GM21390 (cell line): ENCODE measurements around the gene INHBC.

Source experiments
- ATAC-seq: cut with Tn5 transposase; IDR thresholded peaks from one replicate; pipeline ENCODE4 v1.9.1; 2021; ENCODE audit not compliant: unreplicated experiment

Gene INHBC

GRCh38 chr12:57465747-57466505, 31.3 kb downstream of the INHBC start:
- ATAC-seq: no peak

DNA sequence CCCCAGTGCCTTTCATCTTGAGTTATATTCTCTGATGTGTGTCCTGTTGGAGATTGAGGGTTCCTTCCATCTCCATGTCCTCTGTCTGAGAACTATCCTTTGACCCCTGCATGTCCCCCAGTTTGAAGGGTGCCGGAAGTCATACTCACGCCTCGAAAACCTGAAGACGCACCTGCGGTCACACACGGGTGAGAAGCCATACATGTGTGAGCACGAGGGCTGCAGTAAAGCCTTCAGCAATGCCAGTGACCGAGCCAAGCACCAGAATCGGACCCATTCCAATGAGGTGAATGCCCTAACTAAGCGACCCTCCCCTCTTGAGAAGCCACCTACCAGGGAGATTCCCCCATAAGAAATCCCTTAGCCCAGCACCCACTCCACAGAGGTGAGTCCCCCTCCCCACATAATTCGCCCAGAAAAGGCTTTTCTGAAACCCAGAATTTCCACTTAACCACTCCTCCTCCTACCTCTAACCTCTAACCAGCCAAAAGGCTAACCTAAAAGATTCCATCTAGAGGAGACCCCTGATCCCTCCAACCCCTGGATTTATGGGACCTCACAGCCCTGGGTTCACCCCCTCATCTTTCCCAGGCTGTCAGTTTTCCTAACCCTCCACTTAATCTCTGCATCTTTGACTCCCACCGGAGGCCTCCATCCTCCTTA, 32.8 kb downstream of the INHBC start:
- ATAC-seq: no peak

GRCh38 chr12:57467915-57468314, 33.3 kb downstream of the INHBC start:
- ATAC-seq: no peak

DNA sequence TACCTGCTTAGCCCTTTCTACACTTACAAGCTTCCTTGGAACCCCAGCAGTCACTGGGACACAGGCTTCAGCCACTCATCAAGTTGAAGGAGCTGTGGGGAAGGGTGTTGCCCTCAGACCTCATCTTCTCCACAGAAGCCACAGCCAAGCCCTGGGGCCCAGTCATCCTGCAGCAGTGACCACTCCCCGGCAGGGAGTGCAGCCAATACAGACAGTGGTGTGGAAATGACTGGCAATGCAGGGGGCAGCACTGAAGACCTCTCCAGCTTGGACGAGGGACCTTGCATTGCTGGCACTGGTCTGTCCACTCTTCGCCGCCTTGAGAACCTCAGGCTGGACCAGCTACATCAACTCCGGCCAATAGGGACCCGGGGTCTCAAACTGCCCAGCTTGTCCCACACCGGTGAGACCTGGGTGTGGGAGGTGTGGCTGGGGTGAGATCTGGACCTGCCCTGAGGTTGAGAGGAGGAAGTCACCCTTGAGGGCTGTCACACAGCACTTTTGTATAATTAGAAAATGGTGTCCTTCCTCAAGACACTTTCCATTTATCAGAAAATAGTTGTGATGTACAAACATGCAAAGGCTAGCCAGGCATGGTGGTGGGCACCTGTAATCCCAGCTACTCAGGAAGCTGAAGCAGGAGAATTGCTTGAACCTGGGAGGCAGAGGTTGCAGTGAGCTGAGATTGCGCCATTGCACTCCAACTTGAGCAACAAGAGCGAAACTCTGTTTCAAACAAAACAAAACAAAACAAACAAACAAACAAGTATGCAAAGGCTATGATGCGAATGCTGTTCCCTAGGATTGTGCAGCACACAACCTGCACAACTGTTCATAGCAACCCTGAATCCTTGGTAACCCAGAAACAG, 34.9 kb downstream of the INHBC start:
- no peak for ATAC-seq

- no peak for ATAC-seq
These were observed 35.8 kb downstream of the INHBC start for GRCh38 chr12:57470286-57470969.

GRCh38 chr12:57470970-57471656, 36.5 kb downstream of the INHBC start:
- no peak for ATAC-seq

DNA sequence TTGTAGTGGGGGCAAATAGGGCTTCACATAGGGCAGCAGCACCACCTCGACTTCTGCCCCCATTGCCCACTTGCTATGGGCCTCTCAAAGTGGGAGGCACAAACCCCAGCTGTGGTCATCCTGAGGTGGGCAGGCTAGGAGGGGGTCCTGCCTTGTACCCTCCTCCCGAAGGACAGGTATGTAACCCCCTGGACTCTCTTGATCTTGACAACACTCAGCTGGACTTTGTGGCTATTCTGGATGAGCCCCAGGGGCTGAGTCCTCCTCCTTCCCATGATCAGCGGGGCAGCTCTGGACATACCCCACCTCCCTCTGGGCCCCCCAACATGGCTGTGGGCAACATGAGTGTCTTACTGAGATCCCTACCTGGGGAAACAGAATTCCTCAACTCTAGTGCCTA, 37.1 kb downstream of the INHBC start:
- no peak for ATAC-seq

DNA sequence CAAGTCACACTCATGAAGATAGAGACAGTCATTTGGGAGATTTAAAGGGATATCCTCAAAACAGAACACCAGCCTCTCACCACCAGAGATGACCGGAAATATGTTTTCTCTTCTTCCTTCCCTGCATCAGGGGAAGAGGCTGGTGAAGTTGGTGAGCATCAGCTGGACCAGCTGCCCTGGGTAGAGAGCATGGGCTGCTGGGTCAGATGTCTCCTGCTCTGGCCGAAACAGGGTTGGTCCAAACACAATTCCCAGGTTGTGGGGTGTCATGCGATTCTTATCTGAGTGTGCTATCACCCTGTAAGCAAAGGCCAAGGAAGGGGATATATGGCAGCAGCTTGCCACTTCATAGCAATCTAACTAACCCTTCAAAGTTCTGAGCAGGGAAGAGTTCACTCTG, 37.8 kb downstream of the INHBC start:
- ATAC-seq: no peak

DNA sequence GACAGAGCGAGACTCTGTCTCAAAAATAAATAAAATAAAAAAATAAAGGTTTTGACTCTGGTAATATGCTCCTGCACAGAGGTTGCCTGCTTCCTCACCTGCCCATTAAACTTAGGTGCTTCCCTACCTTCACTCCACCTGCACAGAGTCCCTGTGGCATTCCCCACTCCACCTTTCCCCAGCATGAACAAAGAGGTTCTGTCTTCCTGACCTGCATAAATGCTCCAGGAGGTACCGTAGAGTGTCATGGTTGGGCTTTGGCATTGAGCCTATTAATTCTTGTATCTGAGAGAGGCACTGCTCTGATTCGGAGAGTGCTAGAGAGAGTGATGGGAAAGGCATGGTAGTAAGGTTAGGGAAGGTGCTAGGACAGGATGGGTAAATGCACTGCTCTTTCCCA, 38.8 kb downstream of the INHBC start:
- ATAC-seq: no peak

- no peak for ATAC-seq
These were observed 39.3 kb downstream of the INHBC start for GRCh38 chr12:57473886-57474285.

- ATAC-seq: no peak
These were observed 39.8 kb downstream of the INHBC start for GRCh38 chr12:57474430-57474829.

- ATAC-seq: no peak
These were observed 40.3 kb downstream of the INHBC start for GRCh38 chr12:57474862-57475261.

DNA sequence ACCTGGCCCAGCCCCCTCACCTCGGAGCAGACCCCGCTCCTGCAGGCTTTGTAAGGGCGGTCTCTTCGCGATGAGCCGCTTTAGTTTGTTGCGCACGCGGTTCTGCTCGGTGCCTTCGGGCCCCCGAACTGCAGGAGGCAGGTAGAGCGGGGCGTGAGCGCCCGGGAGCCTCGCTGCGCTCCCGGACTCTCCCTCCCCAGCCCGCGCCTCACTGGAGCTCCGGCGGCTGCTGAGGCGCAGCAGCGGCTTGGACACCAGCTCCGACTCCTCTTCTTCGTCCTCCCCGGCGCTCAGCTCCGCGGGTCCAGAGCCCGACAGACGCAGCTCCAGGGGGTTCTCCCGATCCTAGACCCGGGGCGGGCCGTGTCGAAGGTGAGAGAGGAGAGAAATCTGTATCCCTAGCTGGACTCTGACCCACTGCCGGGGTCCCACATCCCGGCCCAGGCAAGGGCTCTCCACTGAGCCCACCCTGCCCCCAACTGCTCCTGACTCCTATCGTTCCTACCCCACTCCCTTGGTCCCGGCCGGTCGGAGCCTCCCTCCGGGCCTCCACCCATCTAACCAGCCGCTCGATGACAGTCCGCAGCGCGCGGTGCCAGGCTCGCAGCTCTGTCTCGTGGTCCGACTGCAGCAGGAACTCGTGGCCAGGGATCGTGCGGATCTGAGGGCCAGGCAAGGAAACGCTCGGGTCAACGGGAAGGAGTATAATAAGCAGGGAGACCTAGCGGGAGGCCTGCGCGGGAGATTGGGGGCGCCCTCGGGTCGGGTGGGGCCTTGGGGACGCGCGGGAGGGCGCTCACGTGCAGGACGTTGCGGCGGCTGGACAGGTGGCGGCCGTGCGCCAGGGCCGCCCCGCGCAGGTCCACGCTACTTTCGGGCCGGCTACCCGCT, 40.9 kb downstream of the INHBC start:
- no peak for ATAC-seq

DNA sequence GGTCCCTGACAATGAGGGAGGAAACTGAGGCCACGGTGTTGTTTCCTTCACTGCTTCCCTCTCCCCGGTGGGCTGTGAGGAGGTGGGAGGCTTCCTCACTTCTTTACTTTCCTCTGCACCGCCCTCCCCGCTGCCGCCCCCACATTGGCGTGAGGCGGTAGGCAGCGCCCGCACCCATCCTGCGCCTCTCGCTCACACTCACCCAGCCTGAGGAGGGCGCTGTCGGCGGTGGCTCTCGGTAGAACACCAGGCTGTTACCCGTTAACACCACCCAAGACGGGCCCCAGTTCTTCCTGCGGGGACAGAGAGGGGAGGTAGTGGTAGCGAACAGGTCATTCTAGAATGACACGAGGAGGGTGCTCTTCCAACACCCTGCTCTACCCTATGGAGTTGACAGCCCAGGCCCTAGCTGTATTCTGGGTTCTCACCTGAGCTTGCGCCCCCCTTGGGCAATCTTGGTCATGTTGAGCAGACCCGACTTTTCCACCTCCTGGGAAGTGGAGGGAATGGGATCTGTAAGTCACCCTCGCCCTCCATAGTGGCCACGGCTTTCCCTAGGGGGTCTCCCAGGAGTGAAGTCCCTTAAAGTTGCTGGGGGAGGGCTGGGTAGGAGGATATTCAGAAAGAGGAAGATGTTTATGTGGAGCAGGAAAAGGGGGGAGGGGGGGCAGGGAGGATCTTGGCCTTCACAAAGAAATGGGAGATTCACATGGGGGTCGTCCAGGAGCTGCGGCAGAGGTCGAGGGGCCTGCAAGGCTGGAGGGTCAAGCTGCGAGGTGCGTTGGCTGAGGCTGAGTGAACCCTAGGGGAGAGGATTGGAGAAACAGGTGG, 41.8 kb downstream of the INHBC start:
- ATAC-seq: no peak

DNA sequence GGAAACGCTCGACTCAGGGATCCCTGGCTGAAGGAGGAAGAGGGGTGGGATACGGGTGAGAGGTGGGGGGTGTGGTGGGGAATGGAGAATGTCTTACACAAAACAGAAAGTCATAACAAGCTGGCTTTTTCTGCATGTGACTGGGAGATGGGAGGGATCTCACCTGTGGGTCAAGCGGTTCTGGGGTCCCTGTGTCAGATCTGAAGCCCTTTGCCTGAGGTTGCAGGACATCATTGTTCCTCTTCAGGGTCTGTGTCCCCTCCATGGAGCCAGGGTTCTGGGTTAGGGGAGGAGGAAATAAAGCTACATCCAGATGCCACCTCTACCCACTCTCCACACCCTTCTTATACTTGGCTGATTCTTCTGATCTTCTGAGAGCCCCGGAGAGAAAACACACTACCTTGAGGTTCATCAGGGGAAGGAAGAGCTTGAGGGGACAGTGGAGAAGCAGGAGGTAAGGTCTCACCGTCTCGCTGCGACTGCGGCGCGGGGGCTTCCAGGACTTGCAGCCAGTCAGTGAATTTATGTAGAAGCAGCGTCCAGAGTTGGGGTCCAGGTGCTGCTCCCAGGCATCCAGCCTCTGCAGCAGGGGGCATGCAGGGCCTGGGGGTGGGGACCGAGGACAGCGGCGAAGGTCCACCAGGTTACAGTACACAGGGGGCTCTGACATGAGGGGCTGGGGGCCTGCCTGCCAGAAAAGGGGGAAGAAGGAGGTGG, 42.6 kb downstream of the INHBC start:
- ATAC-seq: no peak

DNA sequence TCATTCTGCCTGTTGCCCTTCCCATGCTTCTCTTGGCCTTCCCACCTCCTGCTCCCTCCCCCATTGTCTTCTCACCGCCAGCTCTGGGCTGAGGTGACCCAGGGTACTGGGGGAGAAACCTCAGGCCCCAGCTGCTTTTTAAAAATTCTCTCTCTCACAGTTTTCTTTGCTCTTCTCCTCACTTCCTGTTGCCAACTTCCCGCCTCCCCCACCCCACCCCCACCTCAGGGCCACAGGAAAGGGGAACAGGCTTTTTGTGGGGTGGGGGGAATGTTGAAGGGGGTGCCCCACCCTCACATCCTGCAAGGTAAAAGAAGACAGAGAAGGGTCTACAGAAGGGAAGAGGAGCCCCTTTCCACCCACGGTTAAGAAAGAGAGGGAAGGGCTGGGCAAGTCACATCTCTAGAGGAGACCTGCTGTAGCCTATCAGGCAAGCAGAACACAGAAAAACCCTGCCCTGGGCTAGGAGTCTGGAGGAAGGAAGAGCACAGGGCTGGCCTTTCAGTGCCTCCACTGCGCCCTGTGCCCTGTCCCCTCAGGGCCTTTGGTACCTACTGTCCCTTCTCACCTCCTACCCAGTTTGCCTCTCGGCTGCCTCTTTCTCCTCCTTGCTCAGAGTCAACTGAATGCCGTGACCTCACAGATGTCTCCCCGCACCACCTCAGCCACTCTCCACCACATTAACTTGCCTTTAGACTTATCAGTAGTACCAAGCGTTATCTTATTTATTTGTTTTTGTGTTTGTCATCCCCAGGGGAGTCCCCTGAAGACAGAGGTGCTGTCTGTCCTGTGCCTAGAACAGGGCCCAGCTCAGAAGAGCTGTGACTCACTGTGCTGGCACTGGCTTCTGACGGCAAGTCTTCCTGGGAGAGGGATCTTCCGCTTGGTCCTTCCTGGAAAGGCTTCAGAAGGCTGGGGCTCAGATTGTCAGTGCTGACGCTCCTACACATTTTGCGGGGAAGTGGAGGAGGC, 43.4 kb downstream of the INHBC start:
- ATAC-seq: peak; percentile 51

DNA sequence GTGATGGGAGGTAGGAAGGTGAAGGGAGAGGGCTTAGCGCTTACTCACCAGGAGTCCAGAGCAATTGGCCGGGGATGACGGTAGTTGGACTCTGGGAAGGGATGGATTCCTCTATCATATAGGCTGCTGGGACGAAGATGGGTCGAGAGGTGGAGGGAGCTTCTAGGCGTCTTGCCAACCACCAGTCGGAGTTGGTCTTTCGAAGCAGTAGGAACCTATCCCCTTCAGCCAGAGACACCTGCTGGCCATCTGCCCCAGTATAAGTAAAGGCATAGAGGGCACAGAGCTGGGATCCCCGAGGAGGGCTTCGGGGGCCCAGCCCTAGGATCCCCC, 44.4 kb downstream of the INHBC start:
- ATAC-seq: no peak
